HG03039 (cell line): ENCODE data around the gene LYSMD3.

Experiments
- ATAC-seq: cut with Tn5 transposase; IDR thresholded peaks from one replicate; pipeline ENCODE4 v1.9.1; 2021; ENCODE audit warnings: mild to moderate bottlenecking, moderate library complexity; ENCODE audit not compliant: unreplicated experiment

LYSMD3 gene

GRCh38 chr5:90483206-90483605, 46.2 kb downstream of the LYSMD3 start:
- no peak for ATAC-seq

GRCh38 chr5:90480699-90481098, 48.7 kb downstream of the LYSMD3 start:
- no peak for ATAC-seq

- no peak for ATAC-seq
These were observed 49.6 kb downstream of the LYSMD3 start for GRCh38 chr5:90479611-90480385.

- ATAC-seq: no peak
These were observed 51.7 kb downstream of the LYSMD3 start for GRCh38 chr5:90477621-90478215.

- ATAC-seq: no peak
These were observed 52.3 kb downstream of the LYSMD3 start for GRCh38 chr5:90477073-90477472.

- no peak for ATAC-seq
These were observed 53.0 kb downstream of the LYSMD3 start for GRCh38 chr5:90476391-90476790.

GRCh38 chr5:90475436-90475980, 53.9 kb downstream of the LYSMD3 start:
- ATAC-seq: no peak

- peak; percentile 89 for ATAC-seq
These were observed 54.9 kb downstream of the LYSMD3 start, which contains the start of the genes MBLAC2 and POLR3G for GRCh38 chr5:90474235-90475107. TSS of gene MBLAC2 (minus strand) at chr5:90474771. CDS start at chr5:90474292, 479 bp downstream. TSS of gene POLR3G (plus strand) at chr5:90474864. CDS start at chr5:90485568, 10,704 bp downstream.

GRCh38 chr5:90473396-90474234, 55.8 kb downstream of the LYSMD3 start:
- ATAC-seq: peak; percentile 14

- no peak for ATAC-seq
These were observed 56.5 kb downstream of the LYSMD3 start for GRCh38 chr5:90472783-90473395.
